HG03060 (cell line): ENCODE results near the gene SCO2.
"Not testable (repeated sequence)": the region's sequence is repeated elsewhere in the genome, so short reads cannot be mapped to it uniquely, and the experiment has no call there.

ENCODE experiments used
- ATAC-seq: cut with Tn5 transposase; IDR thresholded peaks from one replicate; pipeline ENCODE4 v1.9.1; 2021; ENCODE audit warnings: low read depth, moderate number of reproducible peaks; ENCODE audit not compliant: unreplicated experiment

The SCO2 gene

DNA sequence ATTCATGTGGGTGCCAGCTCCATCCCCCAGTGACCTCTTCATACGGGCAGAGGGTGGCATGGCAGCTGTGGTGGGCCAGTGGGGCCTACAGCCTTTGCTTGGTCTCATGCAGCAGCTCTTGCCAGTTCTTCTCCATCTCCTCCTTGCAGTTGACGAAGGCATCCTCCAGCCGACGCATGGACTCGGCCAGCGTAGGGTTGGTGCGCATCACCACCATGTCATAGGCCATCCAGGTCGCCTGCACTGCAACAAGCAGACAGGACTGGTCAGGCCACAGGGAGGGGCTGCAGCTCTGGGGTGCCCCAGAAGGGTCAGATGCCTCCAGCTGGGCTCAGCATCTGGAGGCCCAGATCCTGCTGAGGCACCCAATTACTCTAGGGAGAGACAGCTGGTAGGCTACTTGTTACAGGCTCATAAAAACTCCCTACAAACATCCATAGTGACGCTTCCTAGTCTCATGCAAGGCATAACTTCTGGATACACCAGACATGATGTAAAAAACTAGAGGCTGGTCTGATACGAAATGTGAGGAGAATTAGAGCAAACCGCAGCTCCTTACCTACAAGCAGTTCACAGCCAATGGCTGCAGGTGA lies 25.9 kb upstream of the SCO2 start:
- ATAC-seq, result no peak

DNA sequence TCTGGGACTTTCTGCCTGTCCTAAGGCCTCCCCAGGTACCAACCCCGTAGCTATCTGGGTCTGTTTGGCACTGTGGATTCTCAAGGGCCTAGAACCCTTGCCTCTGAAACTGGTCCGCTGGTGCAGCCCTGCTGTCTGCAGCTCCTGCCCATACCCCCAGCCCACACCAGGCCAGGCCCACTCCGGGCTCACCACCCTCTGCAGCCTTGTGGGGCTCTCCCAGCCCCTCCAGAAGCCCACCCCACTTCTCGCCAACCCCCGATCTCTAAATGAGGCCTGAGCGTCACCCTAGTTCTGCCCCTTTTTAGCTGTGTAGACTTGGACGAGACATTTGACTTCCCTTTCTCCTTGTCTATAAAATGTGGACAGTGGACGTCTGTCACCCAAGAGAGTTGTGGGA lies 25.0 kb upstream of the SCO2 start:
- ATAC-seq, result no peak

DNA sequence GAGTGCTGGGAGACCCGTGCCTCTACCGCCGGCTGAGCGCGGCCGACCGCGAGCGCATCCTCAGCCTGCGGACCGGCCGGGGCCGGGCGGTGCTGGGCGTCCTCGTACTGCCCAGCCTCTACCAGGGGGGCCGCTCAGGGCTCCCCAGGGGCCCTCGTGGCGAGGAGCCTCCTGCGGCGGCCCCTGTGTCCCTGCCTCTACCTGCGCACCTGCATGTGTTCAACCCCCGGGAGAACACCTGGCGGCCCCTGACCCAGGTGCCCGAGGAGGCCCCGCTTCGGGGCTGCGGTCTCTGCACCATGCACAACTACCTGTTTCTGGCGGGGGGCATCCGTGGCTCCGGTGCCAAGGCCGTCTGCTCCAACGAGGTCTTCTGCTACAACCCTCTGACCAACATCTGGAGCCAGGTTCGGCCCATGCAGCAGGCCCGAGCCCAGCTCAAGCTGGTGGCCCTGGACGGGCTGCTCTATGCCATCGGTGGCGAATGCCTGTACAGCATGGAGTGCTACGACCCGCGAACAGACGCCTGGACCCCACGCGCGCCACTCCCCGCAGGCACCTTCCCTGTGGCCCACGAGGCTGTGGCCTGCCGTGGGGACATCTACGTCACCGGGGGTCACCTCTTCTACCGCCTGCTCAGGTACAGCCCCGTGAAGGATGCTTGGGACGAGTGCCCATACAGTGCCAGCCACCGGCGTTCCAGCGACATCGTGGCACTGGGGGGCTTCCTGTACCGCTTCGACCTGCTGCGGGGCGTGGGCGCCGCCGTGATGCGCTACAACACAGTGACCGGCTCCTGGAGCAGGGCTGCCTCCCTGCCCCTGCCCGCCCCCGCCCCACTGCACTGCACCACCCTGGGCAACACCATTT lies 23.8 kb upstream of the SCO2 start:
- no peak for ATAC-seq

DNA sequence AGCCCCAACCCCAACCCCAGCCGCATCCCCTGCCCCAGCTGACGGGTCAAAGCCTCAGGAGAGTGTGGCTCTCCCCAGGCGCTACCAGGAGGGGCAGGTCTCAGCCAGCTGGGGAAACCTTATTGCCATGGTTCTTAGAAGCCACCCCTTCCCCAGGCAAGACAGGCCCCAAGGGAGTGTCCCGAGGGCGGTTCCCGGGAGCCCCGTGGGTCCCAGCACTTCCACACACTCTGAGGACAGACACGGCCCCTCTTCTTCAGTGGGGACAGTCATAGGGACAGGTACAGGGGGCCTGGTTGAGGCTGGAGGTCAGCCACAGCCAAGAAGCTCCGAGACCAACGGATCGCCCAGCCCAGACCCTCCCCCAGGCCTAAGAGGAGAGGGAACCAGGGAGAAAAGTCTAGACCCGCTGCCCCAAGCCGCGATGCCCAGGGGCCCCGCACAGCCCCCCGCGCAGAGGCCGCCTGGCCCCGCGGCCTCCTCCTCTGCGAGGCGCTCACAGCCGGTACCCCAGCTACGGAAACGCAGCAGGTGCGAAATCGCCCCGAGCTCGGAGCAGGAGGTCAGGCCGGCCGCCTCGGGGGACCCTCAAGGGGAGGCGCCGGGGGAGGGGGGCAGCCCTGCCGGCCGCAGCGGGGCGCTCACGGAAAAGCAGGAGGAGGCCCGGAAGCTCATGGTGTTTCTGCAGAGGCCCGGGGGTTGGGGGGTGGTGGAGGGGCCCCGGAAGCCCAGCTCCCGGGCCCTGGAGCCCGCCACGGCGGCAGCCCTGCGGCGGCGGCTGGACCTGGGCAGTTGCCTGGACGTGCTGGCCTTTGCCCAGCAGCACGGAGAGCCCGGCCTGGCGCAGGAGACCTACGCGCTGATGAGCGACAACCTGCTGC lies 22.9 kb upstream of the SCO2 start:
- ATAC-seq, result no peak

DNA sequence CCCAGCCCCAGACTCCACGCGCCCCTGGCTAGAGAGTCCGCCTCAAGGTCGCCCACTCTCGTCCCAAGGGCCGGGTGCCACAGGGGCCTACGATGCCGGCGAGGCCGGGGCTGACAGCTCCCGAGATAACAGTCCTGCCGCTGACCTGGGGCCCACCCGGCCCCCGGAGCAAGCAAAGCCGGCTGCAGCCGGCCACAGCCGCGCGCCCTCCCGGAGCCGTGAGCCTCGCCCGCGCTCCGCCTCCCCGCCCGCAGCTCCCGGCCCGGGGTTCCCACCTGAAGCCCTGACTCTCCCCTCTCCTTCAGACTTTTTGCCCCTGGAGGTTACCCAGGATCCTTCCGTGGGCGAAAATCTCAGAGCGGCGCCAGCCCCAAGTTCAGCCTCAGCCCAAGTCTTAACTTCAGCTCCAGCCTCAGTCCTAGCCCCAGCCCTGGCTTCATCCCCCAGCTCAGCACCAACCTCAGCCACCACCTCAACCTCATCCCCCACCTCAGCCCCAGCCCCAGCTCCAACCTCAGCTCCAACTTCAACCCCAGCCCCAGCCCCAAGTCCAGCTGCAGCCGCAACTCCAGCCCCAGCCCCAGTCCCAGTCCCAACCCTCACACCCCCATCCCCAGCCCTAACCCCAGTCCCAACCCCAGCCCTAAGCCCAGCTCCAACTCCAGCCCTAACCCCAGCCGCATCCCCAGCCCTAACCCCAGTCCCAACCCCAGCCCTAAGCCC lies 22.0 kb upstream of the SCO2 start:
- no peak for ATAC-seq

DNA sequence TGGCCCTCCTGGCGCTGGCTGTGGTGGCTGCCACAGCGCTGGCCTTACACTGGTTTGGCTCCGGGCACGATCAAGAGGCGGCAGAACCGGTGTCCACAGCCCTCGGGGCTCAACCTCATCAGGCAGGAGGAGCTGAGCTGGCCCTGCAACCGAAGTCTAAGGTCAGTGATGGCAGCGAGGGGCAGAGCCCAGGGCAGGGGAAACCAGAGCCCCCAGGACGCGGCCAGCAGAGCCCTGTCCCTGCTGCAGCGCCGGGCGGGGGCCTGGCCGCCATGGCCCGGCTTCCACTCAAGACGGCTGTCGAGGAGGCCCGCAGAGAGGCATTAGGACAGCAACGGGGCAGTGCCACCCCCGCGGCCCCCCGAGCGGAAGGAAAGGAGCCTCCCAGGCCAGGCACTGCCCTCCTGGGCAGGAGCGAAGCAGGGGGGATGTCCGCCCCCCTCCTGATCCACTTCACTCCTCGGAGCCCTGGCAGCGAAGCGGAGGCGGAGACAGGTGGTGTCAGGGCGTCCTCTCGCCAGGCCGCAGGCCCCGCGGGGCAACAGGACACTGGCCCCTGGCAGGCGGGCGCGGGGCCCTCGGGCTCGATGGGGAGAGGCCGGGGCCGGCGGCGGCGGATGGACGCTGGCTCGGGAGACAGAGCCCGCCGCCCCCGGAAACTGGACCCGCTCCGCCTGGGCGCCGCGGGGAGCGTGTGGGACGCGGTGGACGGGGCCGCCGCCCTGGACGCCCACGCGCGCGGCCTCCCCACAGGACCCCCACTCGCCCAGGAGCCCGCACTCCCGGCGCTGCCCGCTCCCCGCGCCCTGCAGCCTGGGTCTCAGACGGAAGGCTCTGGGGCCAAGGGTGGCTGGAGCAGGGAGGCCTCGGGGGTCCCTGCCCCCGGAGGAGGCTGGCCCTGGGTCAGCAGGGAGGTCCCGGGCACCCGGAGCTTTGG lies 21.2 kb upstream of the SCO2 start:
- ATAC-seq, result no peak

DNA sequence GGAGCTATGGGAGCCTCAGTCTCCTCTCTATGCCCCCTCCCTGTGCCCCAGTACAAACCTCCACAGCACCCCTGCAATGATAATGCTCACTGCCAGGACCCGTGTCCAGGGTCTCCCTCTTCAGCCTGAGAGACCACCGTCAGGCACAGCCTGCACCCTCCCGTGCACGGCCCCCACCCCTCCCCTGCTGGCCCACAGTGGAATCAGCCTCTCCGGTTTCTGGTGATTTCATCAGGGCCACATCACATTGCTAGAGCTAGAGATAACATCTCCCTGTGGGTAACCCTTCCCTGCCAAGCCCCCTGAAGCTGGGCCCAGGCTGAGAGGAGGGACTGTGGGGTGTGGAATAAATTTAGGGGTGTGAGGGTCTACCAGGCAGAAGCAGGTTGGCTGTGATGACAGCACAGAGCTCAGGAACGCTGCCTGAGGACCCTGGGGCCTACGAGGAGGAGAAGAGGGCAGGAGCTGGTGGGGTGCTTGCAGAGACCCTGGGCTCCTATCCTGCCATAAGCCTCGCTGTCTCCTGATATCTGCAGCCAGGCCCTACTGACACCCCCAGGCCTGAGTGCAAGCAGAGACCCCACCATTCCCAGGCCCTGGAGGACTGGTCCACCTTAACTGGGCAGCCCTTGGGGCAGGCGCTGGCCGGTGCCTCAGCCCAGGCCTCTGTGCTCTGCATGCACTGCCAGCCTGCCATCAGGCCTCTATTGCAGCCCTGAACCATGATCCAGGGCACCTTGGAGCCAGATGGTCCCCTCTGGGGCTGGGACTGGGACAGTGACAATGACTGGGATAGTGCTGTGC lies 20.3 kb upstream of the SCO2 start, which contains the start of gene KLHDC7B:
Gene KLHDC7B, plus strand, starts transcription at position 378 of the 804 bp plus-strand sequence. Its CDS starts 345 bp downstream, at position 723.
- ATAC-seq, result no peak

DNA sequence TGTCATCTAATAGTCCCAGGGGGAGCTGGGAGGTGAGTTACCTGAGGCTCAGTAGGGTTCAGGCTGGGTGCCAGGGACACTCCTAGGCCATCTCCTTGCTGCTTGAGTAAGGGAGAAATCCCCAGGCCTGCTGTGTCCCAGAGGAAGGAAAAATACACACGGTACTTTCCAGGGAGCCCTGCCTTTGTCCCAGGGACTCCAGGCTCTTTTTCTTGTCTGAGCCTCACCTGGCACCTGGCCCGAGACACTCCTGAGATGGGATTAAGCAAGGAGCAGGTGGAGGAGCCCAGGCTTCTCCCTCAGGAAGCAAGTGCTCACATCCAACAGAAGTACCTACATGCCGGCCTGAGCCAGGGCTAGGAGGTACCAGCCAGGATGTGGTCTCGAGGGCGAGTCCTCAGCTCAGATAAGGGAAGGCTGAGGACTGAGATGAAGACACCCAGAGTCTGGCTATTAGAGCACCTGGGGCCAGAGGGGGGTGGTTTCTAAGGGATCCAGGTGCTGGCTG lies 19.4 kb upstream of the SCO2 start:
- no peak for ATAC-seq

DNA sequence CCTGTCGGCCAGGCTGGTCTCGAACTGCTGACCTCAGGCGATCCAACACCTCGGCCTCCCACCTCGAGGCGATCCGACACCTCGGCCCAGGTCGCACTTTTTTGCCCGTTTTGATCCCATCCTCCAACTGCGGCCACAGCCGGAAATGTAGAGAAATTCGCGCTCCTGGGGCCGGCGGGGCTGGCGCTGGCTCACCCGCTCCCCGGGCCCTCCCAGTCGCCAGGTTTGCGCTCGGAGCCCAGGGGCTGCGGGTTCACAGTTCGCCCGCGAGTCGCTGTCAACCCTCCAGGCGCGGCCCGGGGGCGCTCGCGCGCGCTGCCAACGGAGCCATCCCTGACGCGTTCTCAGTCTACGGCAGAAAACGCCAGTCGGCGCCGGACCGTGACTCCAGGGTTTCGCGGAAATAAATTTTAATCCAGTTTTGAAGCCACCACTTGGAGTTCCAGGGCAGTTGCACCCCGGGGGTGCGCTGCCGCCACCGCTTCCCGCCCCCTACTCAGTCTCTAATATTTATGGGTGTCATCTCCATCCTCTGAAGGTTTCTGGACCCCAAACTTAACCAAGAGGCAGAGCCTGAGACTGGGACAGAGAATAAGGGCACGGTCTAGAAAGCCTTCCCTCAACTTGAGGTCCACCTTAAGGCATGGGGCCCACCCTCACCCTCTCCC lies 18.8 kb upstream of the SCO2 start:
- no peak for ATAC-seq

DNA sequence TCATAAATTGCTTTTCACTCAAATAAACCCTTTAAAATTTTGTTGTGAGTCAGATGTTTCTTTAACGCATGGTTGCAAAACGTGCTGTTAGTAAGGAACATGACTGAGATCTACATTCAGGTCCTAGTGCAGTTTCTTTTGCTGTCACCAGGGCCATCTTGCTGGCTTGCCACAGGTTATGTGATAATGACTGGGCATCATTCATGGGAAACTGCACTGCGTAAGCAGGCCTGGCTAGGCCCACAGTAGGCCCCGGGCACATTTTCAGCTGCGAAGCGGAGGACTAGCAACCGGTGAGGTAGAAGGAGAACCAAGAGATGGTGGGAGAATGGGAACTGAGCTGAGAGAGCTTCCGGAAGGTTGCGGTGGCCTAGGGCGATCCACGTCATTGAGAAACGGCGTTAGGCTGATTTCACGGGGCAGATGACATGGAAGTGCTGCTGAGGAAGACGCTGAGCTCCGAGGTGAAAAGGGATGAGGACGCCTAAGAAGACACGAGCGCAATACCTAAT lies 17.1 kb upstream of the SCO2 start:
- ATAC-seq, result no peak

DNA sequence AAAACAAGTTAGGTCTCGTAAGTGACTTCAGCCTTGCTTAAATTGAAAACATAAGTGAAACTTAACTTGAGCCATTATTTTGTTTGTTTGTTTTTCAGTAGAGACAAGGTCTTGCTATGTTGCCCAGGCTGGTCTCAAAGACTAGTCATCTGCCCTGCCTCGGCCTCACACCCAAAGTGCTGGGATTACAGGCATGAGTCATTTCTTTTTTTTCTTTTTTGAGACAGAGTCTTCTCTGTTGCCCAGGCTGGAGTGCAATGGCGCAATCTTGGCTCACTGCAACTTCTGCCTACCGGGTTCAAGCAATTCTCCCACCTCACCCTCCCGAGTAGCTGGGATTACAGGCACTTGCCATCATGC lies 16.2 kb upstream of the SCO2 start:
- not testable (repeated sequence) for ATAC-seq

DNA sequence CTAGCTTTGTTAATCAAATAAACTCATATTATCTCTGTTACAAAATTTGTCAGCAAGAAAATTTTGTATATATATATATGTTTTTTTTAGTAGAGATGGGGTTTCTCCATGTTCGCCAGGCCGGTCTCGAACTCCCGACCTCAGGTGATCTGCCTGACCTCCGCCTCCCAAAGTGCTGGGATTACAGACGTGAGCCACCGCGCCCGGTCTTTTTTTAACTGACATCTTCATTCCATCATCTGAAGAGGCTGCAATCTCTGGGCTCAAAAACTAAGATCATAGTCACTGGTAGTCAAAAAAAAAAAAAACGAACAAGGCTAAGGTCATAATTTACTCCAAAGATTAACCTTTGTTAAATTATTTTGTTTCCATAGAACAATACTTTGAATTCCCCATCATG lies 15.0 kb upstream of the SCO2 start:
- no peak for ATAC-seq

DNA sequence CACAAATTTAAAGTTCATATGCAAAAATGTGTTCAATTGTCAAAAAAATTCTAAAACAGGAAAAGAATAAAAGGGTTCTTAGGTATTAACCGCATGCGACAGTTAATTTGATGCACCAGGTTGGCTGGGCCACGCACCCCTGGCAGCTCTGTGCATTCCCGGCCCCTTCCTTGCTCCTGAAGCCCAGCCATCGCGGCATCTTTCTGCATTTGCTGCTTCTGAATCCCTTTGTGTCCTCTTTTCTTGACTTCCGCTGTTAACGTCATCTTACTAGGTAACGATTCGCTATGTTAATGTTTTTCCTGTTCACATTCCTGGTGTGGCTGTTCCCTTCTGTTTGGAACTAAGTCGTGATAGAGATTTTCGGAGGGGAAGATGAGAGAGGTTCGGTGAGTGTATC lies 12.4 kb upstream of the SCO2 start:
- ATAC-seq, result no peak

DNA sequence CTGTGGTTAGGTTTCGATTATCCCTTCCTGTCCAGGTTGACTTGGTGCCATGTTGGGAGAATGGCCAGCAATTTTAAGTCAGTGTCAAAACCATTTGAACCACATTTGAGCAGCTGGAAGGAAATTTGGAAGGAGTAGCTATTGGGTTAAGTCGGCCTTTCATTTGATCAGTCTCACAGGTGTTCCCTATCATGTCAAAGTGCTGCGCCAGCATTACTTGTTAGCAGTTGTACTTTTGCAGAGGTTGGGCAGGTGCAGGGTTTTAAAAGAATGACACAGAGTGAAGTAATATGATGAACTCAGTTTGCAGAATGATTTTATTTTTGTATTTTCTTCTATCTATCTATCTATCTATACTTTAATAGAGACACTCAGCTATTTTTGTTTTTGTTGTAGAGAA lies 10.8 kb upstream of the SCO2 start:
- no peak for ATAC-seq

DNA sequence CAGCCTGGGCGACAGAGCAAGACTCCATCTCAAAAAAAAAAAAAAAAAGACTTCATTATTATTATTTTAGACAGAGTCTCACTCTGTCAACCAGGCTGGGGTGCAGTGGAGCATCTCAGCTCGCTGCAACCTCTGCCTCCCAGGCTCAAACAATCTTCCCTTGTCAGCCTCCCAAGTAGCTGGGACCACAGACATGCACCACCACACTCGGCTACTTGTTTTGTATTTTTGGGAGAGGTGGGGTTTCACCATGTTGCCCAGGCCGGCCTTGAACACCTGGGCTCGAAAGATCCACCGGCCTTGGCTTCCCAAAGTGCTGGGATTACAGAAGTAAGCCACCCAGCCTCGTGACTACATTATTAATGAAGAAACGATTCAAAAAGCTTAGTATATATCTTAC lies 9.7 kb upstream of the SCO2 start:
- ATAC-seq, result no peak

DNA sequence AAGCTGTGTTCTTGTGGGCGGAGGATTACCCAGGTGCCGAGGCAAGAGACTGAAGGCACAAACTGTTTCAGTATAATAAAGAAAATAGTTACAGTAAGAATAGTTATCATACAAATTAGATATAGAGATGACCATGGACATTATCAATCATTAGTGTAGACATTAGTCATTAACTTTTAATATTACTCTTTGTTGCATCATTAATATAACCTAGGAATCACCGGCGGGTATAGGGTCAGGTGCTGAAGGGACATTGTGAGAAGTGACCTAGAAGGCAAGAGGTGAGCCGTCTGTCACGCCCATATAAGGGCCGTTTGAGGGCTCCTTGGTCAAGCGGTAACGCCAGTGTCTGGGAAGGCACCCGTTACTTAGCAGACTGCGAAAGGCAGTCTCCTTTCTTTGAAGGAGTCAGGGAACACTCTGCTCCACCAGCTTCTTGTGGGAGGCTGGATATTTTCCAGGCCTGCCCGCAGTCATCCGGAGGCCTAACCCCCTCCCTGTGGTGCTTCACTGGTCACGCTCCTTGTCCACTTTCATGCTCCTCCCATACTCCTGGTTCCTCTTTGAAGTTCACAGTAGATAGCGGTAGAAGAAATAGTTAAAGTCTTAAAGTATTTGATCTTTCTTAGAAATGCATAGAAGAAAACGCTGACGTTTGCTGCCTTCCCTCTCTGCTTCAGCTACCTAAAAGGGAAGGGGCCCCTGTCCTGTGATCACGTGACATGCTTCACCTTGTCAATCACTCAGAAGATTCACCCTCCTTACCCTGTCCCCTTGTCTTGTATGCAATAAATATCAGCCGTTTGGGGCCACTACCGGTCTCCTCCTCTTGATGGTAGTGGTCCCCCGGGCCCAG lies 8.7 kb upstream of the SCO2 start:
- not testable (repeated sequence) for ATAC-seq
